HCT116 (cell line): Measurements from ENCODE around the gene BTBD2.

Experiments
- ATF3 ChIP-seq: IDR thresholded peaks from 2 replicates; pipeline ENCODE4 v1.6.1; 2012
- CTCF ChIP-seq, 3 experiments: fragments of 200-600 bp in 1 of 3; sonication (generic) in 1 of 3; IDR thresholded peaks in 2 of 3; conservative IDR thresholded peaks in 1 of 3; 2 replicates each; pipeline ENCODE4 v1.5.1; 2012 to 2017; ENCODE audit warnings: low read depth in 2 of 3, low read length in 2 of 3, antibody characterized with exemption in 1 of 3, borderline replicate concordance in 1 of 3, control low read depth in 1 of 3, mild to moderate bottlenecking in 1 of 3, mixed read lengths in 1 of 3, mixed run types in 1 of 3, moderate library complexity in 1 of 3; ENCODE audit not compliant: insufficient read depth in 1 of 3
- POLR2A ChIP-seq: IDR thresholded peaks from 2 replicates; pipeline ENCODE4 v1.7.0; 2011; ENCODE audit warnings: borderline replicate concordance; ENCODE audit not compliant: insufficient read depth, insufficient read length; ENCODE audit errors: extremely low read depth
- REST ChIP-seq: IDR thresholded peaks from 2 replicates; pipeline ENCODE4 v1.6.1; 2012; ENCODE audit warnings: low read depth
- SP1 ChIP-seq: IDR thresholded peaks from 2 replicates; pipeline ENCODE4 v1.6.1; 2012; ENCODE audit warnings: low read depth
- YY1 ChIP-seq: IDR thresholded peaks from 2 replicates; pipeline ENCODE4 v1.6.1; 2011; ENCODE audit warnings: low read length, low read depth, moderate library complexity, mild to moderate bottlenecking; ENCODE audit not compliant: insufficient replicate concordance; ENCODE audit errors: extremely low read depth
- ZNF274 ChIP-seq: fragments of 200-500 bp; sonication (Bioruptor generic); IDR thresholded peaks from 2 replicates; pipeline ENCODE4 v1.6.1; 2014; ENCODE audit warnings: mild to moderate bottlenecking, low read depth, low read length, inconsistent platforms

DNA sequence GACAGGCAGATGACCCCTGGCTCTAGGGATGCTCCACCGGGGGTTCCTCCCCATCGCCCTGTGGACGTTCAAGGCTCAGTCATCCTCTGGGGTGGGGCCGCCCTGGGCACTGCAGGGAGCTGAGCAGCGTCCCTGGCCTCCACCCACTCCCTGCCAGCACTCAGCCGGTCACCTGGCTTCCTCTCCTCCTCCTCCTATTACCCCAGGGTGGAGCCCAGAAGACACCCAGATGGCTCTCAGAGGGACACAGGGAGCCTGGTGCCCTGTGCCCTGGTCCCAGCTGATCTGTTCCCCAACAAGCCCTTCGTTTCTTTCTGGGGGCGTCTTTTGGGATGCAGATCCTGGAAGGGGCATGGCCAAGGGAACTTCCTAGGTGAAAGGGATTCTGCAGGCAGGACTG lies 39.2 kb upstream of the BTBD2 start:
- TF ChIP-seq ZNF274 (no peak), SP1 (no peak), YY1 (peak; percentile 69), CTCF (IDR thresholded peaks at IDR 0.05 in 2 of 3, conservative IDR thresholded peaks at IDR 0.05 in 1 of 3; ENCODE audit: borderline replicate concordance in 1 of 3, insufficient read depth in 1 of 3, low read depth in 2 of 3, low read length in 2 of 3) (no peak), ATF3 (no peak), POLR2A (no peak), REST (no peak)
